Peyer's patch (tissue), 4 donors: Measurements from ENCODE around the gene PRKCH. TPM values are rescaled to one million over a fixed set of nuclear protein-coding genes. Genes with fewer than 3 reads are reported as not detected.
A peak's percentile ranks its signal among the peaks of the same experiment; 100 is the strongest.

Experiments
- DNase-seq, 3 donors: peaks; one replicate each; pipeline ENCODE4 v3.0.0-alpha.2; 2017 to 2019
- H3K27ac ChIP-seq, 4 donors: fragments of 200-600 bp; sonication (generic); one replicate each; pipeline ENCODE4 v1.5.1; 2016 to 2019
- H3K27me3 ChIP-seq, 2 donors: fragments of 200-600 bp; sonication (generic); one replicate each; pipeline ENCODE4 v1.5.1; 2019
- H3K36me3 ChIP-seq, 3 donors: fragments of 200-600 bp; sonication (generic); one replicate each; pipeline ENCODE4 v1.5.1; 2016 to 2019
- H3K4me1 ChIP-seq, 4 donors: fragments of 200-600 bp; sonication (generic); one replicate each; pipeline ENCODE4 v1.5.1; 2016 to 2019
- H3K4me3 ChIP-seq, 4 donors: fragments of 200-600 bp; sonication (generic); 1 replicate in 3 of 4; 2 replicates in 1 of 4; pipeline ENCODE4 v1.5.1; 2016 to 2019; ENCODE audit warnings: mild to moderate bottlenecking in 1 of 4
- H3K9me3 ChIP-seq, 4 donors: fragments of 200-600 bp; sonication (generic); one replicate each; pipeline ENCODE4 v1.5.1; 2016 to 2019; ENCODE audit warnings: mild to moderate bottlenecking in 1 of 4
- CTCF ChIP-seq, 6 experiments: fragments of 450-650 bp in 4 of 6; fragments of 200-600 bp in 2 of 6; sonication (generic) in 1 of 6; IDR thresholded peaks; one replicate each; pipeline ENCODE4 v1.5.1; 2017 to 2019; ENCODE audit warnings: antibody characterized with exemption in 6 of 6, mild to moderate bottlenecking in 3 of 6, moderate library complexity in 1 of 6
- POLR2A ChIP-seq, 2 donors: fragments of 450-650 bp; IDR thresholded peaks; one replicate each; pipeline ENCODE4 v1.5.1; 2017; ENCODE audit warnings: antibody characterized with exemption in 2 of 2, mild to moderate bottlenecking in 2 of 2, moderate library complexity in 2 of 2
- total RNA-seq, 4 donors: library from RNA; depleted of rRNA; stranded (reverse); fragments of >200 nt; gene quantifications; one replicate each; pipeline ENCODE4 v1.1.0, GENCODE V29; 2016

The PRKCH gene
- total RNA-seq, 4 donors from 2014 or later = 32.5 to 64.2 (median 53.0) TPM

GRCh38 chr14:61581955-61582615 lies 260.7 kb downstream of the PRKCH start:
- Histone ChIP-seq H3K9me3 (no peaks in the 10 kb centered on the region), H3K27ac (no peak overlapping the region), H3K36me3 (no peaks in the 10 kb centered on the region), H3K27me3 (no peaks in the 10 kb centered on the region), H3K4me3 (no peak overlapping the region), H3K4me1 (peaks cover 0 to 6% (median 1%) of the 10 kb centered on the region in 4 donors)
- TF ChIP-seq CTCF (IDR thresholded peaks at IDR 0.05) (no peak), POLR2A (IDR thresholded peaks at IDR 0.05) (no peak)
- DNase-seq = no peak

DNA sequence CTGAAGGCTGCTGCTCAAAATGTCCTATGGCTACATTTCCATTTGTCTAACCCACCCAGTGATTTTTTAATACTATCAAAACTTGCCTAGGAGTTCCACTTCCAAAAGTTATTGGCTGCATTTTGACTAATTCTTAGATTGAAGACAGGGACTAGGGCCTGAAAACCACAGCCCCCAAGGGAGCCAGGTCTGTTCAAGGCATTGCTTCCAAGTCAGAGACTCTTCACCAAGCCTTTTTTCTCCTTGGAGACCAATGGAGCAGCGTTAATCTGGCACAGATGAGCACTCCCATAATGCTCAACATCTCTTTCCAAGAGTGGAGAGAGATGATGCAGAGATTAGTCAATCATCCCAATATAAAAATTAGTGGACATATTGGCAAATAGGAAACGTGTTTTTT lies 261.4 kb downstream of the PRKCH start:
- Histone ChIP-seq H3K36me3 (no peaks in the 10 kb centered on the region), H3K4me3 (no peak overlapping the region), H3K27me3 (no peaks in the 10 kb centered on the region), H3K9me3 (no peaks in the 10 kb centered on the region), H3K27ac (no peak overlapping the region), H3K4me1 (peaks cover 0 to 6% (median 1%) of the 10 kb centered on the region in 4 donors)
- no peak for DNase-seq
- TF ChIP-seq CTCF (IDR thresholded peaks at IDR 0.05) (no peak), POLR2A (IDR thresholded peaks at IDR 0.05) (no peak)

DNA sequence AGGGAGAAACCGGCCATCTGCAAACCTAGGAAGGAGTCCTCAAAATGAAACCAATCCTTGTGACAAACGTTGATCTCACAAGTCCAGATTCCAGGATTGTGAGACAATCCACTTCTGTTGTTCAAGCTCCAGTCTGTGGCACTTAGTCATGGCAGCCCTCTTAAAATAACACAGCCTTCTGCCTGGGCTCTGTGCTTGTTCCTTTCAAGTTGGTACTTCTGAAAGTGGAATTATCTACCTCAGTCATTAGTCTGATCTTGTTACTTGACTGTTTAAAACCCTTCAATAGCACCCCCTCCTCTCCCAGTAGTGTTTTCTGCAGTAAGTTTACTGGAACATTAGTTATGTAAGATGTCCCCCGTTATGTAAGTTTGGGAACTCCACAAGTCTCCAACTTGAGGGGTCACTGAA lies 263.0 kb downstream of the PRKCH start:
- H3K27me3 ChIP-seq = no peaks in the 10 kb centered on the region
- no peaks in the 10 kb centered on the region for H3K36me3 ChIP-seq
- H3K27ac ChIP-seq = no peak overlapping the region
- DNase-seq = no peak
- H3K4me1 ChIP-seq = peaks cover 0 to 6% (median 1%) of the 10 kb centered on the region in 4 donors
- TF ChIP-seq POLR2A (IDR thresholded peaks at IDR 0.05) (no peak), CTCF (IDR thresholded peaks at IDR 0.05) (no peak)
- no peak overlapping the region for H3K4me3 ChIP-seq
- H3K9me3 ChIP-seq = no peaks in the 10 kb centered on the region

- no peak overlapping the region for H3K4me3 ChIP-seq
- H3K27ac ChIP-seq = peak overlapping the region in 3 of 4 donors; percentile 19 to 61 (median 29)
- peaks cover 0 to 6% (median 1%) of the 10 kb centered on the region in 4 donors for H3K4me1 ChIP-seq
- no peaks in the 10 kb centered on the region for H3K36me3 ChIP-seq
- H3K9me3 ChIP-seq = no peaks in the 10 kb centered on the region
- TF ChIP-seq CTCF (IDR thresholded peaks at IDR 0.05) = no peak
- TF ChIP-seq POLR2A (IDR thresholded peaks at IDR 0.05) = no peak
- no peaks in the 10 kb centered on the region for H3K27me3 ChIP-seq
- DNase-seq = no peak
Observed at GRCh38 chr14:61585598-61586543, 264.5 kb downstream of the PRKCH start.

GRCh38 chr14:61586544-61587055 lies 265.2 kb downstream of the PRKCH start:
- no peak overlapping the region for H3K4me3 ChIP-seq
- no peaks in the 10 kb centered on the region for H3K36me3 ChIP-seq
- peak overlapping the region in 2 of 4 donors; percentile 40 to 61 for H3K27ac ChIP-seq
- no peaks in the 10 kb centered on the region for H3K9me3 ChIP-seq
- DNase-seq = no peak
- H3K4me1 ChIP-seq = peaks cover 0 to 6% (median 1%) of the 10 kb centered on the region in 4 donors
- TF ChIP-seq CTCF (IDR thresholded peaks at IDR 0.05) (no peak), POLR2A (IDR thresholded peaks at IDR 0.05) (no peak)
- H3K27me3 ChIP-seq = no peaks in the 10 kb centered on the region
